Esophagus muscularis mucosa (tissue), 4 donors: Measurements from ENCODE around the gene DNAH17. TPM values are rescaled to one million over a fixed set of nuclear protein-coding genes. Genes with fewer than 3 reads are reported as not detected.
A peak's percentile ranks its signal among the peaks of the same experiment; 100 is the strongest.

Experiments used
- DNase-seq: peaks from one replicate; pipeline ENCODE4 v3.0.0-alpha.2; 2017; ENCODE audit errors: extremely low spot score
- H3K27ac ChIP-seq, 4 donors: fragments of 200-600 bp; sonication (generic); replicated peaks in 1 of 4; 1 replicate in 3 of 4; 2 replicates in 1 of 4; pipeline ENCODE4 v1.5.1; 2016 to 2019; ENCODE audit warnings: mild to moderate bottlenecking in 1 of 4
- H3K27me3 ChIP-seq, 4 donors: fragments of 200-600 bp; sonication (generic); one replicate each; pipeline versions ENCODE4 v1.5.1 to v1.6.0; 2016 to 2019
- H3K36me3 ChIP-seq, 4 donors: fragments of 200-600 bp; sonication (generic); one replicate each; pipeline ENCODE4 v1.5.1; 2016 to 2019
- H3K4me1 ChIP-seq, 4 donors: fragments of 200-600 bp; sonication (generic); one replicate each; pipeline ENCODE4 v1.5.1; 2016 to 2019
- H3K4me3 ChIP-seq, 4 donors: fragments of 200-600 bp; sonication (generic); 1 replicate in 2 of 4; 2 replicates in 2 of 4; pipeline ENCODE4 v1.5.1; 2016 to 2019; ENCODE audit warnings: mild to moderate bottlenecking in 4 of 4, moderate library complexity in 1 of 4
- H3K9me3 ChIP-seq, 4 donors: fragments of 200-600 bp; sonication (generic); 1 replicate in 3 of 4; 2 replicates in 1 of 4; pipeline ENCODE4 v1.5.1; 2016 to 2019
- CTCF ChIP-seq, 3 experiments: fragments of 200-600 bp in 2 of 3; fragments of 450-650 bp in 1 of 3; sonication (generic) in 2 of 3; IDR thresholded peaks; one replicate each; pipeline ENCODE4 v1.5.1; 2017 to 2019; ENCODE audit warnings: antibody characterized with exemption in 3 of 3, mild to moderate bottlenecking in 2 of 3, moderate library complexity in 1 of 3
- EP300 ChIP-seq: sonication (generic); formaldehyde crosslinking; IDR thresholded peaks from one replicate; pipeline ENCODE4 v1.6.1; 2017; ENCODE audit warnings: antibody characterized with exemption
- POLR2A ChIP-seq: fragments of 450-650 bp; IDR thresholded peaks from one replicate; pipeline ENCODE4 v1.6.1; 2017; ENCODE audit warnings: antibody characterized with exemption, moderate library complexity, mild to moderate bottlenecking, low read depth
- POLR2AphosphoS5 ChIP-seq, 2 donors: sonication (generic); formaldehyde crosslinking; IDR thresholded peaks; one replicate each; pipeline ENCODE4 v1.6.1; 2017; ENCODE audit warnings: antibody characterized with exemption in 2 of 2
- WGBS: methylation state at CpG from one replicate; pipeline ENCODE4 v1.1.5; 2018; 5-methylcytosine and 5-hydroxymethylcytosine counted together
- intact Hi-C: fragments of 100-400 bp; cut with DNase I; formaldehyde crosslinking; loops from one replicate; pipeline ENCODE4 v1.15.1; 2023
- total RNA-seq, 4 donors: library from RNA; depleted of rRNA; stranded (reverse); fragments of >200 nt; gene quantifications; one replicate each; pipeline versions ENCODE4 v1.1.0 to v1.2.1, GENCODE V29; 2016

Gene DNAH17
- total RNA-seq, 4 donors from 2014 or later = not detected

- H3K27me3 ChIP-seq = peaks cover 0 to 3% (median 0%) of the 10 kb centered on the region in 4 donors
- no peak for DNase-seq
- peaks cover 0 to 7% (median 0%) of the 10 kb centered on the region in 4 donors for H3K36me3 ChIP-seq
- H3K9me3 ChIP-seq = no peaks in the 10 kb centered on the region
- H3K4me1 ChIP-seq = peaks cover 42 to 57% (median 54%) of the 10 kb centered on the region in 4 donors
- 100% methylated on average over 2 of the region's 14 CpGs for WGBS
- peak overlapping the region; percentile 76 to 100 (median 96) for H3K4me3 ChIP-seq
- H3K27ac ChIP-seq = peak overlapping the region; percentile 88 to 95 (median 90)
- intact Hi-C loops = no loop called here
- TF ChIP-seq CTCF (IDR thresholded peaks at IDR 0.05) (no peak), POLR2A (no peak), POLR2AphosphoS5 (IDR thresholded peaks at IDR 0.05) (no peak), EP300 (no peak)
Measured at GRCh38 chr17:78377858-78378224, 199.4 kb downstream of the DNAH17 start.

- H3K9me3 ChIP-seq = no peaks in the 10 kb centered on the region
- TF ChIP-seq POLR2AphosphoS5 (IDR thresholded peaks at IDR 0.05) = no peak
- TF ChIP-seq POLR2A = no peak
- TF ChIP-seq CTCF (IDR thresholded peaks at IDR 0.05) = no peak
- no peak for TF ChIP-seq EP300
- H3K4me1 ChIP-seq = peaks cover 25 to 41% (median 38%) of the 10 kb centered on the region in 4 donors
- 90% methylated on average over 5 of the region's 5 CpGs for WGBS
- peaks cover 0 to 3% (median 0%) of the 10 kb centered on the region in 4 donors for H3K27me3 ChIP-seq
- no peak for DNase-seq
- peak overlapping the region in 3 of 4 donors; percentile 5 to 65 (median 52) for H3K27ac ChIP-seq
- H3K36me3 ChIP-seq = peaks cover 0 to 4% (median 0%) of the 10 kb centered on the region in 4 donors
- intact Hi-C loops = no loop called here
- H3K4me3 ChIP-seq = no peak overlapping the region
Measured at GRCh38 chr17:78376161-78376560, 201.0 kb downstream of the DNAH17 start.

GRCh38 chr17:78375401-78376151, 201.6 kb downstream of the DNAH17 start:
- WGBS = 60% methylated on average over 6 of the region's 9 CpGs
- Histone ChIP-seq H3K4me3 (no peak overlapping the region), H3K4me1 (peaks cover 21 to 35% (median 32%) of the 10 kb centered on the region in 4 donors), H3K27me3 (peaks cover 0 to 3% (median 0%) of the 10 kb centered on the region in 4 donors), H3K27ac (peak overlapping the region; percentile 5 to 65 (median 44)), H3K9me3 (no peaks in the 10 kb centered on the region), H3K36me3 (no peaks in the 10 kb centered on the region)
- TF ChIP-seq EP300 (no peak), CTCF (IDR thresholded peaks at IDR 0.05) (no peak), POLR2AphosphoS5 (IDR thresholded peaks at IDR 0.05) (peak; percentile 55 to 78)
- intact Hi-C loops = no loop called here
- no peak for DNase-seq

- TF ChIP-seq EP300 (no peak), POLR2AphosphoS5 (IDR thresholded peaks at IDR 0.05) (peak in 1 of 2 donors; percentile 18)
- no peak overlapping the region for H3K4me3 ChIP-seq
- H3K9me3 ChIP-seq = no peaks in the 10 kb centered on the region
- H3K4me1 ChIP-seq = peaks cover 13 to 26% (median 24%) of the 10 kb centered on the region in 4 donors
- 52% methylated on average over 13 of the region's 14 CpGs for WGBS
- no peak for DNase-seq
- intact Hi-C loops = no loop called here
- peak overlapping the region; percentile 5 to 65 (median 44) for H3K27ac ChIP-seq
- H3K36me3 ChIP-seq = no peaks in the 10 kb centered on the region
- H3K27me3 ChIP-seq = peaks cover 0 to 3% (median 0%) of the 10 kb centered on the region in 4 donors
Measured at GRCh38 chr17:78374631-78375274, 202.4 kb downstream of the DNAH17 start.

GRCh38 chr17:78374189-78374588, 203.0 kb downstream of the DNAH17 start:
- Histone ChIP-seq H3K9me3 (no peaks in the 10 kb centered on the region), H3K36me3 (no peaks in the 10 kb centered on the region), H3K4me1 (peaks cover 8 to 21% (median 19%) of the 10 kb centered on the region in 4 donors), H3K27ac (peak overlapping the region in 1 of 4 donors; percentile 30), H3K4me3 (no peak overlapping the region), H3K27me3 (peaks cover 0 to 3% (median 0%) of the 10 kb centered on the region in 4 donors)
- WGBS = 84% methylated on average over 6 of the region's 6 CpGs
- intact Hi-C loops = no loop called here
- no peak for DNase-seq
- TF ChIP-seq POLR2A (no peak), CTCF (IDR thresholded peaks at IDR 0.05) (no peak), POLR2AphosphoS5 (IDR thresholded peaks at IDR 0.05) (no peak), EP300 (no peak)
